ENCODE measurements around the gene PMP22. TPM values are rescaled to one million over a fixed set of nuclear protein-coding genes. Genes with fewer than 3 reads are reported as not detected.

The PMP22 gene
- total and polyA plus RNA-seq, 4 experiments from 2014 or later, result 0.53 to 0.76 TPM; not detected in 2

DNA sequence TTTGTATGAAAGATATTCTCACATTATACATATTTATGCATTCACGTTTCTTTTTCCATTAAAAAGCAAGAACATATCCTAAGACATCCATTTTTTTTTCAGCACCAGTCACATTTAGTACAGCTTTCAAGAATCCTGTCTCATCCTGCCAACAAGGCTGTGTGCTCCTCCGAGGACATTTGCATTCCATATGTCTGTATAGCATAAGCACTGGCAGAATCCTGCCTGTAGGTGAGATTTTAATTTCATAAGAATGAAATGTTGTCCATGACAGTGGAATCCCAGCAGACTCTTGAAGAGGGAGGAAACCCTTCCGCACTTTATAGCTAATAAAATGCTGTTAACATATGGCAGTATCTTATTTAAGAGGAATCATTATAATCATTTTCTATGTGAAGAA is 2.9 kb upstream of the PMP22 start:
- Mint-ChIP-seq H3K27me3 (peaks cover 27 to 42% of the 10 kb centered on the region in 2 donors), H3K27ac (no peak overlapping the region), H3K4me1 (peaks cover 0 to 5% (median 1%) of the 10 kb centered on the region in 4 donors), H3K4me3 (no peak overlapping the region), H3K36me3 (no peaks in the 10 kb centered on the region), H3K9me3 (no peaks in the 10 kb centered on the region)
- H3K9me3 ChIP-seq (ENCODE audit: control insufficient read depth in 1 of 2, low read length in 2 of 2), result no peaks in the 10 kb centered on the region
- no peaks in the 10 kb centered on the region for H3K4me1 ChIP-seq (ENCODE audit: insufficient read depth, low read length)
- CTCF ChIA-PET (ENCODE audit: partially characterized antibody), result no interaction called here
- intact Hi-C loops (cut with micrococcal nuclease), result no loop called here
- H3K36me3 ChIP-seq (ENCODE audit: insufficient read depth, low read length), result no peaks in the 10 kb centered on the region
- H3K27ac ChIP-seq (ENCODE audit: low read depth, low read length), result no peak overlapping the region
- H3K4me3 ChIP-seq (ENCODE audit: low read length in 2 of 2), result no peak overlapping the region
- DNase-seq, result no peak
- POLR2A ChIA-PET (ENCODE audit: partially characterized antibody), result no interaction called here
- peaks cover 2% of the 10 kb centered on the region for H3K27me3 ChIP-seq (ENCODE audit: insufficient read depth, low read length)

DNA sequence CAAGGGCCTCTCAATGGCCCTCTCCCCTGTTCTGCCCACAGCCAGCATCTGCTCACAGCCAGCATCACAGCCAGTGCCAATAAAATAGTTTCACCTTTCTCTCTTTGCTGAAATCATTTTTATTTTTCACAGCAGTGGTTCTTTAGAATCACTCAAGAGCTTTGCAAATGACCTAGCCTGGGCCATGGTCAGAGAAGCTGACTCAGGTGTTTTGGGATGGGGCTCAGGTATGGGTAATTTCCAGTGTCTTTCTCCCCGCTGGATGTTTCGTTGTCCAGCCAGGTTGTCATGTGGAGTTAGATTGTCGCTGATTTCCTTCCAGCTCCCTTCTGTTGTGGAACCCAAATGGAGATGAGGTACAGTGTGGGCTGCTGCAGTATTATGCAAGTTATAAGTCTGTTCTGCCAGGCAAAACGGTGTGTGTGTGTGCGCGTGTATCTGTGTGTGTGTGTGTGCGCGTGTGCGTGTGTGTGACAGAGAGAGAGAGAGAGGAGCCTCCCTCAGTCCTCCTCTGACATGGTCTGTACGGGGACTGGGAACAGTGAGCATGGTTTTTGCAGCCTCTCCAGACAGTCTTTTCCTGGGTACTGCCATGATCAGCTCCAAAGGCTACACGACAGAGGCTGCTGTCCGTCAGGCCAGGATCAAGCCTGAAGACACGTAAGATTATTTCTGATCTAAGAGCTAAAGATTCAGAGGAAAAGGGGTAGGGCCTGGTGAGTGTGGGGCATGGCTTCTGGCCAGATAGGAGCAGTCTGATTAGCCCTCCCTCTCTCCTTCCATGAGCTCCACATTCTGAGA is 1.4 kb upstream of the PMP22 start:
- H3K36me3 ChIP-seq (ENCODE audit: insufficient read depth, low read length), result no peaks in the 10 kb centered on the region
- ChIA-PET POLR2A (ENCODE audit: partially characterized antibody) (no interaction called here), CTCF (ENCODE audit: partially characterized antibody) (interaction anchor here (1.7 kb wide), 1 partner anchor 8 kb away, joined by 7 read pairs; no protein-coding TSS in a partner anchor)
- Mint-ChIP-seq H3K4me3 (no peak overlapping the region), H3K4me1 (peaks cover 0 to 8% (median 5%) of the 10 kb centered on the region in 4 donors), H3K9me3 (no peaks in the 10 kb centered on the region), H3K27me3 (peaks cover 37 to 42% of the 10 kb centered on the region in 2 donors), H3K36me3 (no peaks in the 10 kb centered on the region), H3K27ac (no peak overlapping the region)
- intact Hi-C loops (cut with micrococcal nuclease), result no loop called here
- peaks cover 4% of the 10 kb centered on the region for H3K27me3 ChIP-seq (ENCODE audit: insufficient read depth, low read length)
- DNase-seq, result no peak
- H3K27ac ChIP-seq (ENCODE audit: low read depth, low read length), result no peak overlapping the region
- no peaks in the 10 kb centered on the region for H3K9me3 ChIP-seq (ENCODE audit: control insufficient read depth in 1 of 2, low read length in 2 of 2)
- H3K4me3 ChIP-seq (ENCODE audit: low read length in 2 of 2), result no peak overlapping the region
- H3K4me1 ChIP-seq (ENCODE audit: insufficient read depth, low read length), result peaks cover 1% of the 10 kb centered on the region

GRCh38 chr17:15264542-15264941 is 584 bp downstream of the PMP22 start:
- Mint-ChIP-seq H3K36me3 (no peaks in the 10 kb centered on the region), H3K4me1 (peaks cover 5 to 20% (median 7%) of the 10 kb centered on the region in 4 donors), H3K4me3 (no peak overlapping the region), H3K27ac (no peak overlapping the region), H3K27me3 (peaks cover 42 to 44% of the 10 kb centered on the region in 2 donors), H3K9me3 (no peaks in the 10 kb centered on the region)
- no peaks in the 10 kb centered on the region for H3K9me3 ChIP-seq (ENCODE audit: control insufficient read depth in 1 of 2, low read length in 2 of 2)
- POLR2A ChIA-PET (ENCODE audit: partially characterized antibody), result no interaction called here
- peaks cover 15% of the 10 kb centered on the region for H3K4me1 ChIP-seq (ENCODE audit: insufficient read depth, low read length)
- DNase-seq, result no peak
- intact Hi-C loops (cut with micrococcal nuclease), result no loop called here
- CTCF ChIA-PET (ENCODE audit: partially characterized antibody), result no interaction called here
- no peak overlapping the region for H3K27ac ChIP-seq (ENCODE audit: low read depth, low read length)
- H3K27me3 ChIP-seq (ENCODE audit: insufficient read depth, low read length), result peaks cover 10% of the 10 kb centered on the region
- H3K4me3 ChIP-seq (ENCODE audit: low read length in 2 of 2), result no peak overlapping the region
- H3K36me3 ChIP-seq (ENCODE audit: insufficient read depth, low read length), result no peaks in the 10 kb centered on the region

GRCh38 chr17:15263680-15264079 is 1.4 kb downstream of the PMP22 start:
- no peak overlapping the region for H3K4me3 Mint-ChIP-seq
- CTCF ChIA-PET (ENCODE audit: partially characterized antibody), result interaction anchor here (1.5 kb wide), 1 partner anchor 239 kb away, joined by 4 read pairs; no protein-coding TSS in a partner anchor
- H3K4me1 ChIP-seq (ENCODE audit: insufficient read depth, low read length), result peaks cover 15% of the 10 kb centered on the region
- no peak overlapping the region for H3K27ac Mint-ChIP-seq
- H3K27me3 Mint-ChIP-seq, result peaks cover 46 to 47% of the 10 kb centered on the region in 2 donors
- H3K36me3 Mint-ChIP-seq, result no peaks in the 10 kb centered on the region
- H3K27me3 ChIP-seq (ENCODE audit: insufficient read depth, low read length), result peaks cover 10% of the 10 kb centered on the region
- DNase-seq, result no peak
- no peak overlapping the region for H3K4me3 ChIP-seq (ENCODE audit: low read length in 2 of 2)
- no peak overlapping the region for H3K27ac ChIP-seq (ENCODE audit: low read depth, low read length)
- no peaks in the 10 kb centered on the region for H3K9me3 ChIP-seq (ENCODE audit: control insufficient read depth in 1 of 2, low read length in 2 of 2)
- intact Hi-C loops (cut with micrococcal nuclease), result no loop called here
- POLR2A ChIA-PET (ENCODE audit: partially characterized antibody), result no interaction called here
- no peaks in the 10 kb centered on the region for H3K36me3 ChIP-seq (ENCODE audit: insufficient read depth, low read length)
- H3K4me1 Mint-ChIP-seq, result peaks cover 6 to 20% (median 9%) of the 10 kb centered on the region in 4 donors
- no peaks in the 10 kb centered on the region for H3K9me3 Mint-ChIP-seq

DNA sequence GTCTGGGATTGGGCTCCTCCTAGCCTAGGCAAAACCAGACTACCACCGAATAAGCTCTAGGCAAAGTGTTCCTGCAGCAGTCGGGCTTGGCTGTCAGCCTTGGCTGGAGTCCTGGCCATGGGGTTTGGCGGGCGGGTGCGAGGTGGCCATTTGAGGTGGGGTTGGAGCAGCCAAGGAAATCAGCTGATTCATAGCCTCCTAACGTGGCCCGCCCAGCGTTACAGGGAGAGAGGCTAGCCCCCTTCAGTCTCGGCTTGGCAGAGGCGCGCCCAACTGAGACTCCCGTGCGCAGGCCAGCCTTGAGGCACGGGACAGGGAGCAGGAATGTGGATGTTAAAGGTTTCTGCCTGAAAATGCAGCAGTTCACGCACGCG is 1.9 kb downstream of the PMP22 start:
- Mint-ChIP-seq H3K36me3 (no peaks in the 10 kb centered on the region), H3K9me3 (no peaks in the 10 kb centered on the region), H3K4me1 (peaks cover 6 to 20% (median 9%) of the 10 kb centered on the region in 4 donors), H3K4me3 (no peak overlapping the region), H3K27ac (no peak overlapping the region), H3K27me3 (peaks cover 48 to 49% of the 10 kb centered on the region in 2 donors)
- no peak for DNase-seq
- POLR2A ChIA-PET (ENCODE audit: partially characterized antibody), result no interaction called here
- H3K4me3 ChIP-seq (ENCODE audit: low read length in 2 of 2), result no peak overlapping the region
- H3K27ac ChIP-seq (ENCODE audit: low read depth, low read length), result no peak overlapping the region
- CTCF ChIA-PET (ENCODE audit: partially characterized antibody), result interaction anchor here (1.5 kb wide), 1 partner anchor 240 kb away, joined by 4 read pairs; no protein-coding TSS in a partner anchor
- no peaks in the 10 kb centered on the region for H3K36me3 ChIP-seq (ENCODE audit: insufficient read depth, low read length)
- peaks cover 15% of the 10 kb centered on the region for H3K4me1 ChIP-seq (ENCODE audit: insufficient read depth, low read length)
- intact Hi-C loops (cut with micrococcal nuclease), result no loop called here
- H3K9me3 ChIP-seq (ENCODE audit: control insufficient read depth in 1 of 2, low read length in 2 of 2), result no peaks in the 10 kb centered on the region
- H3K27me3 ChIP-seq (ENCODE audit: insufficient read depth, low read length), result peaks cover 10% of the 10 kb centered on the region

GRCh38 chr17:15262291-15263205 is 2.6 kb downstream of the PMP22 start:
- peaks cover 16% of the 10 kb centered on the region for H3K4me1 ChIP-seq (ENCODE audit: insufficient read depth, low read length)
- no peaks in the 10 kb centered on the region for H3K36me3 ChIP-seq (ENCODE audit: insufficient read depth, low read length)
- Mint-ChIP-seq H3K4me3 (peak overlapping the region in 5 of 8 donors; percentile 9 to 62 (median 55)), H3K9me3 (no peaks in the 10 kb centered on the region), H3K27me3 (peaks cover 45 to 49% of the 10 kb centered on the region in 2 donors), H3K36me3 (no peaks in the 10 kb centered on the region), H3K27ac (no peak overlapping the region), H3K4me1 (peaks cover 6 to 20% (median 9%) of the 10 kb centered on the region in 4 donors)
- no peaks in the 10 kb centered on the region for H3K9me3 ChIP-seq (ENCODE audit: control insufficient read depth in 1 of 2, low read length in 2 of 2)
- intact Hi-C loops (cut with micrococcal nuclease), result no loop called here
- no peak overlapping the region for H3K4me3 ChIP-seq (ENCODE audit: low read length in 2 of 2)
- ChIA-PET CTCF (ENCODE audit: partially characterized antibody) (interaction anchor here (1.5 kb wide), 1 partner anchor 241 kb away, joined by 4 read pairs; no protein-coding TSS in a partner anchor), POLR2A (ENCODE audit: partially characterized antibody) (no interaction called here)
- no peak for DNase-seq
- no peak overlapping the region for H3K27ac ChIP-seq (ENCODE audit: low read depth, low read length)
- peaks cover 10% of the 10 kb centered on the region for H3K27me3 ChIP-seq (ENCODE audit: insufficient read depth, low read length)

GRCh38 chr17:15261802-15262290 is 3.3 kb downstream of the PMP22 start:
- H3K4me3 Mint-ChIP-seq, result peak overlapping the region in 6 of 8 donors; percentile 9 to 62 (median 54)
- Histone ChIP-seq H3K4me1 (ENCODE audit: insufficient read depth, low read length) (peaks cover 21% of the 10 kb centered on the region), H3K4me3 (ENCODE audit: low read length in 2 of 2) (no peak overlapping the region), H3K27ac (ENCODE audit: low read depth, low read length) (no peak overlapping the region), H3K27me3 (ENCODE audit: insufficient read depth, low read length) (peaks cover 10% of the 10 kb centered on the region), H3K9me3 (ENCODE audit: control insufficient read depth in 1 of 2, low read length in 2 of 2) (no peaks in the 10 kb centered on the region), H3K36me3 (ENCODE audit: insufficient read depth, low read length) (no peaks in the 10 kb centered on the region)
- CTCF ChIA-PET (ENCODE audit: partially characterized antibody), result interaction anchor here (1.5 kb wide), 1 partner anchor 241 kb away, joined by 4 read pairs; no protein-coding TSS in a partner anchor
- no peak for DNase-seq
- no peaks in the 10 kb centered on the region for H3K9me3 Mint-ChIP-seq
- no peaks in the 10 kb centered on the region for H3K36me3 Mint-ChIP-seq
- peaks cover 11 to 26% (median 14%) of the 10 kb centered on the region in 4 donors for H3K4me1 Mint-ChIP-seq
- POLR2A ChIA-PET (ENCODE audit: partially characterized antibody), result no interaction called here
- peaks cover 43 to 49% of the 10 kb centered on the region in 2 donors for H3K27me3 Mint-ChIP-seq
- no peak overlapping the region for H3K27ac Mint-ChIP-seq
- intact Hi-C loops (cut with micrococcal nuclease), result no loop called here

All from CD4-positive, alpha-beta memory T cell (primary cell).